NCI-H146 treated with DMSO at 0.1 percent for 48 hours (cell line): ENCODE data around the gene ADAMTS2.

Experiments
- DNase-seq: peaks from one replicate; lab custom pipeline; 2025; ENCODE audit not compliant: unreplicated experiment; lab: John Stamatoyannopoulos, UW

The ADAMTS2 gene

DNA sequence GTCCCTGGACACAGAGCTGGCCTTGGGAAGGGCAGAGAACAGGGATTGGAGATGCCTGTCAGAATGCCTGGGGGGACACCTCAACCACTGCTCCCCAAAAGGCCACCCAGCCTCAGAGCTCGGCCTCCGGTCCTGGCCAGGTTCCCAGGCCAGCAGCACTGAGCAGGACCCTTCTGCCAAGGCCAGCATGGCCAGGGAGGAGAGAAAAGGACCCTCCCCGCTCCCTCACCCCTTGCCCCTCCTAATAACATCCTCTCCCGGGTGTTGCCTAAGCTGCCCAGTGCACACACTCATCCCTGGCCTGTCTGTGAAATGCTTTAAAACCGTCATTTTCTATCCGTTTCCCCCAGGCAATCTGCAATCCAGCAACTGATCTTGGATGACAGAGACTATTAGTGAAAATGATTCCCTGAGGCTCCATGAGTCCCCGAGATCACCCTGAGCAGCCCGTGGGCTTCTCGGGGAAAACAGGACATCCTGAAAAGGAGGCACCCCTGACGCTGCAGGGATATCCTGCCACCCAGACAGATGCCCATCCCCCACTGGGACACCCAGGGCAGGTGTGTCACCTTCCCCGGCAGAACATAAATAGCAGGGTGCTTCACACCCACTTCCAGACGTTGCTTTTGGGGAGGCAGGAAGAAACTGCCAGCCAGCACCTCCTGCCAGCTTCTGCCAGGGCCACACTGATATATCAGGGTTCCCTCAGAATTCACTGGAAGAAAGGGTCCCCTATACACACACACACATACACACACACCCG lies 75.3 kb downstream of the ADAMTS2 start:
- DNase-seq, result no peak

DNA sequence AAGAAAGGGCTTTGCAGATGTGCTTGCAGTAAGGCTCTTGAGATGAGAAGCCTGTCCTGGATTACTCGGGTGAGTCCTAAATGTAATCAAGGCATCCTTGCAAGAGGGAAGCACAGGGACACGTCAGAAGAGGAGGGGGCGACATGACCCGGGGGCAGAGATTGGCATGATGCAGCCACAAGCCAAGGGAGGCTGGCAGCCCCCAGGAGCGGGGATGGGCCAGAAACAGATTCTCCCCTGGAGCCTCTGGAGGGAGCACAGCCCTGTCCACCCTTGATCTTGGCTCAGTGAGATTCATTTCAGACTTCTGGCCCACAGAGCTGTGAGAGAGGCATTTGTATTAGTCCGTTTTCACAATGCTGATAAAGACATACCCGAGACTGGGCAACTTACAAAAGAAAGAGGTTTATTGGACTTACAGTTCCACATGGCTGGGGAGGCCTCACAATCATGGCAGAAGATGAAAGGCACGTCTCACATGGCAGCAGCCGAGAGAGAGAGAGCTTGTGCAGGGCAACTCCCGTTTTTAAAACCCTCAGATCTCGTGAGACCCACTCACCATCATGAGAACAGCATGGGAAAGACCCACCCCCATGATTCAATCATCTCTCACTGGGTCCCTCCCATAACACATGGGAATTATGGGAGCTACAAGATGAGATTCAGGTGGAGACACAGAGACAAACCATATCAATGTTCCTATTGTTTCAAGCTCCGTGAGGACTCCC lies 76.1 kb downstream of the ADAMTS2 start:
- DNase-seq, result no peak

DNA sequence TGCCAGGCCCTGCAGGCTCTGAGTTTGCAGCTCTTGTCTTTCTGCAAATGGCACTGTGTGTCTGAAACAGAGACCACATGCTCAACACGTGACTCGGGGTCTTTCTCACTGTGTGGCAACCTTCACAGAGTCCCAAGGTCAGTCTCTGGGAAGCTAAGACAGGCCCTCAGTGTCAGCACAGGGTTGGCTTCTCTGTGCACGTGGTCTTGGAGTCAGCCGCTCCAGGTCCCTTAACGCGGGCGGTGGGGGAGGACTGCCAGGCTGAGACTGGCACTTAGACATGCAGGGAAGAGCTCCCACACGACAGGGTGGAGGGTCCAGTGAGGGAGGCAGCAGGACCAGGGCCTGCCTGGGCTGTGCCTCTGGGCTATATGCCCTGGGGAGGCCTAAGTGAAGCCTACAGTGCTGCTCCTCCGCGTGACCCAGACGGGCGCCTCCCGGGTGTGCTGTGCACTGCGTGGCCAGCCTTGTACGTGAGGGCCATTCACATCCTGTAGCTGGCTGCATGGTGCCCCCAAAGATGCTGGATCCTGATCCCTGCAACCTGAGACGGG lies 76.8 kb downstream of the ADAMTS2 start:
- no peak for DNase-seq

DNA sequence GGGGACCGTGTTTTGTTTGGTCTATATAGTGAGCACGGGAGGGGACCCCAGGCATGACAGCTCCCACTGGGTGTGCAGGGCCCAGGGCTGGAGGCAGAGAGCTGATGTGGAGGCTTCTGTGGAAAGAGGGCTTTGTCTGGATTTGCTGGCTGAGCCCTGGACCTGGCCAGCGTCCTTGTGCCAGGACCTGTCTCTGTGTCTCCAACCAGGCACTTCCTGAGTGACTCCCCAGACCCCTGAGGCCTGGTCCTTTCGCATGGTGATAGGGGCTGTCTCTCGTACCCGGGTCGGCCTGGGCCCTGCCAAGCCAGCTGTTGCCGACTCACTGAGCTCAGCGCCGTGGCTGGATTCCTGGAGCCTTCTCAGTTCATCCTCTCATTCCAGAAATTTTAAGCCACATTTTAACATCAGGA lies 77.6 kb downstream of the ADAMTS2 start:
- DNase-seq, result no peak

DNA sequence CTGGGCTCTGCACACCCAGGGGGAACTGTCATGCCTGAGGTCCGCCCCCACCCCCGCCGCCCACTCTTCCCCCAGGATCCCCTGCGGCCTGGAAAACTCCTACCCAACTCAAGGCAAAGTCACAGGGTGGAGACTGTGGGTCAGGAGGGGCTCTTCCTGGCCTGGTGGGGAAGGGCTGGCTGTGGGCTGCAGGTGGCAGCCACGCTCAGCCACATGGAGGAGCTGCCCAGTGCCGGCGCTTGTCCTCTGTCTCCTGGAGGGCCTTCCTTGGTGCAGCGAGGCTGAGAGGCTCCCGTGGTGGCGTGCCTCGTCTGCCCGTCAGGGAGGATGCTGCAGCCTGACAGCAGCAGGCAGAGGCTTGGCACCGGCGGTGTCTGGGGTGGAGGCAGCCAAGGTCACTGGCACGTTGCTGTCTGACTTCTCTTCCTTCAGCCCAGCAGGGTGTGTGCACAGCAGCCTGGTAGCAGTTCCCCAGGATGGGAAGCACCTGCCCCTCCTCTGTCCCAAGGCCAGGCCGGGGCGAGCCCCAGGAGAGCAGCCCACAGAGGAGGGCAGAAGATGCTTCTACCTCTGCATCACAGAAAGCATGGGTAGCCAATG lies 78.1 kb downstream of the ADAMTS2 start:
- DNase-seq, result no peak

DNA sequence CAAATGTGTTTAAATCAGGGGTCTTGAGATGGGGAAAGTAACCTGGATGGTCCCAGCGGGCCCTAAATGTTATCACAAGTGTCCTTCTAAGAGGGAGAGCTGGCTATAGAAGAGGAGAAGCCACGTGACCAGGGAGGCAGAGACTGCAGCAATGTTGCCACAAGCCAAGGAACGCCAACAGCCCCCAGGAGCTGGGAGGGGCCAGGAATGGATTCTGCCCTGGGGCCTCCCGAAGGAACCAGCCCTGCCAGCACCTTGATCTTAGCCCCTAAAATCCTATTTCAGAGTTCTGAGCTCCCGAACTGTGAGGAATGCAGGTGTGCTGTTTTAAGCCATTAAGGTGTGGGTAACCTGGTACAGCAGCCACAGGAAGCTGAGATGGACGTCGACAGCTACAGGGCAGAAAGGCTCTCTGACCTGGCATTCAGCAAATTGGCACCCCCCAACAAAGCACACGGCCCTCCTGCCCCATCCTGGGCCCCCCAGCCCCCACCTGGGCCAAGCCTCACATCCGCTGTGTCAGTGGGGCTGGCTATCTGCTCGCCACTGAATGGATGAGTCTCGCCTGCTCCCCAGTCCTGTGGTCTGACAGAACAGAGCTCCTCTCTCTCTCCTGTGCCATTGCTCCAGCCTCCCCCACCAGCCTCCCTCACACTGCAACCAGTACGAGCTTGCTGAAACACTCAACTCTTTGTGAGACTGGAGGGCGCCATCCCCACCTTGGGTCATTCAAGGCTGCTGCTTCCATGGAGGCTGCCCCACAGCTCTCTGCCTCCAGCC lies 78.8 kb downstream of the ADAMTS2 start:
- no peak for DNase-seq

DNA sequence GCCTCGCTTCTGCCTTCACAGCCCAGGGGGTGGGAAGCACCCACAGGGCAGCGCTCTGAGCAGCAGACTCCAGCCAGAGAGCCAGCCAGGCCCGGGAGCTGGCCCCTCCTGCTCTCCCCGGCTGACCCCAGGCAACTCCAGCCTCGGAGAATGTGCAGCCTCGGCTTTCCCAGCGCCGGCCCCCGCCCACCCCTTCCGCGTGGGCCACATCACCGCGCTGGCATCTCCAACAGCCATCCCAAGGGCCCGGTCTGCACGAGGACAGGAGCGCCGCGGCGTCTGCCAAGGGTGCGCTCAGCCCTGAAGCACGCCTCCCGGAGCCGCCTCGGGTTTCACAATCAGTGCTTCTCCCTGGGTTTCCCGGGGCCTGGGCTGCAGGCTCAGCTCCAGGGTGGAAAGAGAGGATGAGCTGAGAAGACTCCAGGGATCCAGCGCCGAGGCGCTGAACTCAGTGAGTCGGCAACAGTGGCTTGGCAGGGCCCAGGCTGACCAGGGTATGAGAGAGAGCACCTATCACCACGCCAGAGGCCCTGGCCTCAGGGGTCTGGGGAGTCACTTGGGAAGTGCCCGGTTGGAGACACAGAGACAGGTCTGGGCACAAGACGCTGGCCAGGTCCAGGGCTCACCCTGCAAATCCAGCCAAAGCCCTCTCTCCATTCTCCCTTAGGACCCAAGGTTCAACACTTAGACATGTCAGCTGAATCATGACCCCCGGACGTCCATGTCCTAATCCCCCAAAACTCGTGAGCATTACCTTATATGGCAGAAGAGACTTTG lies 79.6 kb downstream of the ADAMTS2 start:
- no peak for DNase-seq

DNA sequence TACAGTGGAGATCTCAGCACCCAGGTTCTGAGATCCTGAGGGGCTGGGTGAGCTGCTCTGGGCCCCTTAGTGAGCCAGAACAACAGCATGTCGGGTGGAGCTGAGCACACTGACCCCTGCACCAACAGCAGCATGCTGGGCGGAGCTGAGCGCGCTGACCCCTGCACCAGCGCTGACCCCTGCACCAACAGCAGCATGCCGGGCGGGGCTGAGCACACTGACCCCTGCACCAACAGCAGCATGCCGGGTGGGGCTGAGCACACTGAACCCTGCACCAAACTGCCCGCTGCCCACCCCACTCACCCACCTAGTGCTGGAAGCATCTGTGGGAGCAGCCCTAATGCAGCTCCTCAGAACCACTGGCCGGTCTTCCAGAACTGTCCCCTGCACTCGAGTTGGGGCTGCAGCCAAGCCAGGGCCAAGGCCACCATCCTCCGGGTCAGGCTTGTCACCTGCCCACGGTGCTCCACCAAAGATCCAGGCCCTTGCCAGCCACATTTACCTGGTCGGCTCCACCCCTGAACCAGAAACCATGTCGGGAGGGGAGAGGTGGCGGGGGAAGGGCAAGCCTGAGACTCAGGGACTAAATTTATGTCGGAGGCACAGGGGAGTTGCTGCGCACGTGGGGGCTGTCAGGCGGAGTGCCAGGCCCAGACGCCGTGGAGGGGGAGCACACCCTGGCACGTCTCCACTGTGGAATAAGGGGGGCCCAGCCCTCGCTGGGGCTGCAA lies 80.3 kb downstream of the ADAMTS2 start:
- DNase-seq, result no peak

DNA sequence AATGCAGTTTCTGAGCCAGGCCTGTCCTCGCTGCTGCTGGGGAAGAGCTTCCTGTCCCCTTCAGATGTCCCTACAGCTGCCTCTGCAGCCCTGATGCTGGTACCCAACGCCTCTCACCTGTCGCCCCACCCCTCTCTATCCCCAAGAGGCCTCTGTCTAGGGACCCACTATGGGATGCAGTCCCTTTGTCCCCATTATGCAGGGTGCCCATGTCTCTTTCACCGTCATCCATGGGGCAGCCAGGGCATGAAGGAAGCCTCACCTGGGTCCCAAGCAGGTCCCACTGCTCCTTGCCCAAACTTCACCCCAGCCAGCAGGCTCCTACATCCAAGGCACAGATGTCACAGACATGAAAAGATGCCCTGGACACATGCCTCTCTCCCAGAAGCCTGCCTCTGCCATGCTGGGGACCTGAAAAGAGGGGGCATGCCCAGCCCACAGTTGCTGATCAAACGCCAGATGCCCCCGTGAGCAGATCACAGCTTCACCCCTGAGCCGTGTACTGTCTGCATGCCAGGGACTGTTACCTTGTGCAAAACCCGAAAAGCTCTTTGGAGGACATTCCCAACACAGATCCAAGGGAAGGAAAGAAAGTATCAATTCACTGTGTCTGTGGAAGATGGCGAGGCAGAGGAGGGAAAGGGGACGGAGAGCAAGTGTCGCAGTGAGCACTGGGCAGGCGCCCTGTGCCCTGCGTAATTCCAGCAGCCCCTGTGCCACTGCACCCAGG lies 81.0 kb downstream of the ADAMTS2 start:
- DNase-seq, result no peak

DNA sequence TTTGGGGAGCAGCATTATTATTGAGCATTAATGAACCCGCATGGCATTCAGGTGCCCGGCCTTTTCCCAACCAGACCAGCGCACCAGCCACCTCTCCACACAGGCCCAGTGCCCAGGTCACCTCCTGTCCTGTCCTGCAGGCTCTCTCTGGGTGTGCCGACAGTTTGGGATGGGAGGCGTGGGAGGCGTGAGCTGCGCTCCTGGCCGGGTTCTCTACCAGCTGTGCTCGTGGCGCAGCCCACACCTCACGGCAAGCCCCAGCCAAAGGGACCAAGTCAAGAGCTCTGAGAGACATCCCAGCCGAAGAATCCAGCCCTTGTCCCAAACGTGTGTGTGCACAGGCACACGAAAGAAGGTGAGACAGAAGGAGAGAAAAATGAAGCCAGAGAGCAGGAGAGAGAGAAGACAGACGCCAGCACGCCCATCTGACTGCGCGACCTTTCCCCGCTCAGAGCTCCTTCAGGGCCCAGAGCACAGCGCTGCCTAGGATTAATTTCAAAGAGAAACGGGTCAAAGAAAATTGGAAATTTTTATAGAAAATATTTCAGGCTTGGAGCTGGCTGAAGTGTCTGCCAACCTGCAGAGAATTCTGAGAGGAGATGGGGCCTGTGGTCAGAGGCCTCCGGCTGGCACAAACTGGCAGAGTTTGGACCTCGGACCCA lies 81.7 kb downstream of the ADAMTS2 start:
- no peak for DNase-seq

DNA sequence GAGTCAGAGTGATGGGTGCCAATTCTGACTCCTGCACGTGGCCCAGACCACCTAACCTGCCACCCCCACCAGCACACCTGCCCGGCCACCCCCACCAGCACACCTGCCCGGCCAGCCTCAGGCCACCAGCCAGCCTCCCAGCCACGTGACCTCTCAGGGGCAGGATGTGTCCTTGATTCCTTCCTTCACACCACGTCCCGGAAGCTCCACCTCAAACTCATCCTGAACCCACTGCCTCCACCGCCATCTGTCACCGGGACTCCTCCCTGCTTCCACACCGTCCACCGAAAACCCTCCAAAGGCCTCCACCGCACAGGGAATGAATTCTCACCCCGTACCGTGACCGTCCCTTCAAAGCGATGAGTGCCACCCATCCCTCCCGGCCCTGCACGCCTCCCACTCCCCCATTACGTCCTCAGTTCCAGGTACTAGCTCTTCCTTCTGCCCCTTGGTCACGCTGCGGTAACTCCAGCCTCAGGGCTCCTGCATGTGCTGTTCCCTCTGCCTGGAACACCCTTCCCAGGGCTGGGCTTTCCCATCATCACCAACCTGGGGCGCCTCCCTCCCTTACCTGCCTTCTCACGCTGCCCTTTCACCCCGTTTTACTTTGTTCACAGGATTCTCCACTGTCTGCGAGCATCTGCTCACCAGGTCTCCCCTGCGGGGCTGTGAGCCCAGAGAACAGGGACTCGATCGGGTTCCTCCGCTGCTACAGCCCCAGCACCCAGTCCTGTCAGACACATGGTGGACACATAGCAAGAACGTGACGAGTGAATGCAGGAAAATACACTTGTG lies 82.9 kb downstream of the ADAMTS2 start:
- DNase-seq, result no peak

DNA sequence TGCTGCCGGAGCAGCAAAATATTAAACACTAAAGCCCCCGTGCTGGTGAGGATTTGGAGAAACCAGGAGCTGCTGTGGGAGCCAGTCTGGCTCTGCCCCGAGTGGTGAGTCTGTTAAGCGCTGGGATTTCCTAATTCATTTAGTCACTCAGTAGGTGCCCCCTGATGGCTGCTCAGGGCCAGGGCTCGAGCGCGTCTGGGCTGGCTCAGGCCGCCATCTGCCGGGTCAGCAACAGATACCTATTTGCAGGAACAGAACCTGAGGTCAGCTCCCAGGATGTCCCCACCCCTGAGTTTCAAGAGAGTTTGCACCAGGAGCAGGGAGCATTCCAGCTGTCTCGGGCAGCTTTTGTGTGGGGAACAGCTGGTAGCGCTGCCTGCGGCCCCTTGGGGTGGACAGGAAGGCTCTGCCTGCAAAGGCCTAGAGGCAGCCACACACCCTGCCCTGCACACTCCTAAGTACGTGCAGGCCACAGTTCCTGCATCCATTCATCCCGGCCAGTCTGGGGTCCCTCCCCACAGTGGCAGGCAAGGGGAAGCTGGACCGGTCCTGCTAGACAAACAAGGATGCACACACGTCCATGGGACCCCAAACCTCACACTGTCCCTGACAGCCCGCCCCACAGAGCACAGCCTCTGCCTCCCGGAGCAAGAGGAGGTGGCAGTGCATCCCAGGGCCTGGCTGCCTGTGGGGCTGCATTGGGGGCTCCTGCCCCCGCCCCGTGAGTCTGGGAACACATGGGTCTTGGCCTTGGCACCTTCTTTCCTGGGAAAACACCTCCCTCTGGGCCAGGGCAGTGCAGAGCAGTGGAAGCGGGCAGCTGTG lies 83.7 kb downstream of the ADAMTS2 start:
- no peak for DNase-seq

DNA sequence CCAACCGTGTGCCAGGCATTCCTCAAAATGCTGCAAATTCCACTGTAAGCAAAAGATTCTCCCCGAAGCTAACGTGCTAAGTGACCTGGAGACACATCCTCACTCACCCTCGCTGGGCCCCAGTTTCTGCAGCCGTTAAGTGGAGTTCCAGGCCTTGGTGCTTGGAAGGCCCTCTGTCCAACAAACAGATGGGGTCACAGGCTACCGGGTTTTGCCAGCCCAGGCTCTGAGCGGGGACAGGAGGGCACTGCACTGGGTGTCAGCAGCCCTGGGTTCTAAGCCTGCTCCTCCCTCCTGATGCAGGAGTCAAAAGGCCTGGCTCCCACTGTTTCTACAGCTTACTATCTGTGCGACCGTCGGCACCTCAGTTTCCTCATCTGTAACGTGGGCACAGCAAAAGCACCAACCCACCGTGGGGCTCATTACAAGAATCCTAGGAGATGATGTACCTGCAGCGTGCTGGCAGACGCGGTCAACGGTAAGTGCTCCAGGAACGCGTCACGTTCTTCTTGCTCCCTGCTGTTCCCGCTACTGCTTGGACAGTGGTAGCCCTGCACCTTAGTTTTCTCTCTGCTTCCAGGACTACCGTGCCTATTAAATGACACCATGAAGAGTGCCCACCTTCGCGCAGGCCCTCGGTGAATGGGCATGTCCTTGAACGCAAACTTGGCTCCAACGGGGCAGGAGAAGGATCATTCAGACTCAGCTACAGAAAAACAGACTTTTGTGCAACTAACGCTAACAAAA lies 84.8 kb downstream of the ADAMTS2 start:
- no peak for DNase-seq

DNA sequence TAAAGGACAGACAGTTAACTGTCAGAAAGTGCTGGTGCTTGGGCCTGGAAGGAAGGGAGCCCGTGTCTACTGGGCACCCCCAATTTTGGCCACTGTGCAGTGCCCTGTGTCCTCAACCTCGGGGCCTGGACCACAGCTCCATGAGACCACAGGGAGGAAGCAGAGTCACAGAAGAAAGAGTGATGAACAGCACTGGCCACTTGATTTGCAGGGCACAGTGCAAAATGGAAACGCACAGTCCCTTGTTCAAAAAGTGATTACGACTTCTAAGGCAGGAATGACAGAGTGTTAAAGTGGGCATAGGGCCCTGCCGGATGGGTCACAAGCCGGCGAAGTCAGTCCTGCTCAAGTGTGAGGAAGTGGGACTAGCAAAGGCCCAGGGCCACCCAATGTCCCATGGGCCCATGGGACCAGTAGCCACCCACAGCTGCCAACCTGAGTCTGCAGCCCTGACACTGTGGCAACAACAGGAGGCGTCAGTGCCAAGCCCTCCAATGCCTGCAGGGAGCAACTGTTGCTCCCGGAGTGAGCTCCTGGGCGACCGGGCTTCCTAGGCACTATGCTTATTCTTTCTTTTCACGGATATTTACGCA lies 85.4 kb downstream of the ADAMTS2 start:
- no peak for DNase-seq

DNA sequence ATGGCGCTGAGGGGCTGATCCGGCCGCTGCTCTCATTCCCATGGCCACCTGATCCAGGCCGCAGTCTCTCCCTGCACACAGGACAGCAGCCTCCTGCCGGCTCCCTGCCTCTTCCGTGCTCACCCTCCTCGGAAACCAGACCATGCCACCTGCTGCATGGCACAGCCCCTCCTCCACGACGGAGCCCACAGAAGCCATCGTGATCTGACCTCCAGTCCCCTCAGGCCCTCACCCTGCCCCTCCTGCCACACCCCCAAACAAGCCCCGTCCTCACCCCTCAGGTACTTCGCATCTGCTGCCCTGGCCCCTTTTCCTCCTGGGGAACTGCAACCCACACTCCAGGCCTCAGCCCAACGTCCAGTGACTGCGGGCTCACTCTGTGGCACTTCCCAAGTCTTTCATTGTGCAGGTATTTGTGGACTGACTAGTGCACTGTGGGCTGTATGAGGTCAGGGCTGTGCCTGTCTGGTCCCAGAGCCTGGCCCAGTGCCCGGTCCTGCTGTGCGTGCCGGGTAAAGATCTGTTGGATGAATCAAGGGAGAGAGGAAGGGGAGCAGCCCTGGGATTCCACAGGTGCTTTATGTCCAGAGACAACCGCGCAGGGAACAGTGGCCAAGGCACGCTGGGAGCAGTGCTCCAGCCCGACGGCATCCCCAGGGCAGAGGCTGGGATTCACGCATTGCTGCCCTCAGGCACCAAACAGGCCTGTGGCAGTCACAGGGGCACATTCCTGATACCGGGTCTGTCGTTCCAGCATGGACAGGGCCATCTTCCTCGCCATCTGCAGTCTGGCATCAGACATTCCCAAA lies 86.1 kb downstream of the ADAMTS2 start:
- DNase-seq, result no peak
